Effector memory CD4-positive, alpha-beta T cell (primary cell): ENCODE results near the gene TMEM201.

ENCODE experiments used
- DNase-seq, 3 donors: peaks; one replicate each; pipeline ENCODE4 v3.0.0-alpha.2; 2020
- H3K27ac ChIP-seq: 2 replicates; pipeline ENCODE4 v1.7.0; 2013; ENCODE audit warnings: mild to moderate bottlenecking, low read length, moderate library complexity; ENCODE audit not compliant: insufficient read depth, poor library complexity, severe bottlenecking
- H3K27me3 ChIP-seq: replicated peaks from 2 replicates; pipeline ENCODE4 v1.7.0; 2013; ENCODE audit warnings: mild to moderate bottlenecking, low read length; ENCODE audit not compliant: insufficient read depth, control insufficient read depth, poor library complexity, severe bottlenecking
- H3K36me3 ChIP-seq: 2 replicates; pipeline ENCODE4 v1.7.0; 2013; ENCODE audit warnings: mild to moderate bottlenecking, low read length, moderate library complexity; ENCODE audit not compliant: control insufficient read depth, insufficient read depth
- H3K4me1 ChIP-seq: 2 replicates; pipeline ENCODE4 v1.7.0; 2013; ENCODE audit warnings: low read length, mild to moderate bottlenecking; ENCODE audit not compliant: control insufficient read depth, insufficient read depth, poor library complexity, severe bottlenecking
- H3K4me3 ChIP-seq: 2 replicates; pipeline ENCODE4 v1.7.0; 2013; ENCODE audit warnings: low read length, low read depth, mild to moderate bottlenecking; ENCODE audit not compliant: insufficient read depth, poor library complexity, severe bottlenecking
- H3K9me3 ChIP-seq: 2 replicates; pipeline ENCODE4 v1.7.0; 2013; ENCODE audit warnings: mild to moderate bottlenecking, low read length, moderate library complexity; ENCODE audit not compliant: control insufficient read depth
- total RNA-seq, 3 donors: gene quantifications; one replicate each; lab custom pipeline; 2026; lab: John Stamatoyannopoulos, UW

Gene TMEM201
- total RNA-seq, result 12.9 to 15.4 (median 13.9) reads per million in 3 donors

DNA sequence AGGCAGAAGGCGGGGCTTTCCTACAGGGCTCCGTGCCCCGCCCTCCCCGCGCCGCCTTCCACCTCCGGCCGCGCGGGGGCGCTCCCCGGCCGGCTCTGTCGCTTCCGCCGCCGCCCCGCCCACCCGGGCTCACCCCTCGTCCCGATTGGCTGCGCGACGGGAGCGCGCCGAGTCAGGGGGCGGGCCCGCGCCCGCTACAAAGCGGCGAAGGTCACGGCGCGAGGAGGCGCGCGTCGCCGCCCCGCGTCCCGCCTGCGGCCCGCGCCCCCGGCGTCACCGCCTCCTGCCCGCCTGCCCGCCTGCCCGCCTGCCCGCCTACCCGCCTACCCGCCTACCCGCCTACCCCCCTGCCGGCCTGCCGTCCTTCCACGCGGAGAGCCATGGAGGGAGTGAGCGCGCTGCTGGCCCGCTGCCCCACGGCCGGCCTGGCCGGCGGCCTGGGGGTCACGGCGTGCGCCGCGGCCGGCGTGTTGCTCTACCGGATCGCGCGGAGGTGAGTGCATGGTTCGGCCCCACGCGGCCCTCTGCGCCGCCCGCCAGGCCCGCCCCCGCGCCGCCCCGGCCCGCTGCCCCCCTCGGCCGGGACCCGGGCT is at the start of gene TMEM201:
Gene TMEM201, plus strand, starts transcription at position 361 of the 593 bp plus-strand sequence. Its CDS starts 20 bp downstream, at position 381.
- peaks cover 23% of the 10 kb centered on the region for H3K4me1 ChIP-seq

GRCh38 chr1:9539165-9539828 is 49.4 kb upstream of the TMEM201 start, which contains the start of gene SLC25A33:
Gene SLC25A33, plus strand, starts transcription at chr1:9539465. Its CDS starts 227 bp downstream, at chr1:9539692.
- H3K9me3 ChIP-seq, result no peaks in the 10 kb centered on the region
- DNase-seq, result peak; percentile 92 to 95 (median 95)
- H3K36me3 ChIP-seq, result no peaks in the 10 kb centered on the region
- peak within 1 kb of the TSS; percentile 53 for H3K27ac ChIP-seq
- no peaks in the 10 kb centered on the region for H3K27me3 ChIP-seq
- H3K4me1 ChIP-seq, result peaks cover 10% of the 10 kb centered on the region
- peak within 1 kb of the TSS; percentile 73 for H3K4me3 ChIP-seq

More for the DNA sequence above, at the start of gene TMEM201:
- peak within 1 kb of the TSS; percentile 66 for H3K4me3 ChIP-seq
- DNase-seq, result peak; percentile 89 to 92 (median 90)
- no peaks in the 10 kb centered on the region for H3K27me3 ChIP-seq
- H3K36me3 ChIP-seq, result no peaks in the 10 kb centered on the region
- H3K27ac ChIP-seq, result peak within 1 kb of the TSS; percentile 32
- no peaks in the 10 kb centered on the region for H3K9me3 ChIP-seq

- no peaks in the 10 kb centered on the region for H3K9me3 ChIP-seq
- H3K27me3 ChIP-seq, result no peaks in the 10 kb centered on the region
- no peaks in the 10 kb centered on the region for H3K36me3 ChIP-seq
- DNase-seq, result peak; percentile 28 to 43 (median 38)
- peak overlapping the region; percentile 53 for H3K27ac ChIP-seq
- peak overlapping the region; percentile 73 for H3K4me3 ChIP-seq
- peaks cover 10% of the 10 kb centered on the region for H3K4me1 ChIP-seq
Observed at GRCh38 chr1:9539829-9540550, 48.7 kb upstream of the TMEM201 start.

- H3K9me3 ChIP-seq, result no peaks in the 10 kb centered on the region
- no peaks in the 10 kb centered on the region for H3K36me3 ChIP-seq
- H3K27me3 ChIP-seq, result no peaks in the 10 kb centered on the region
- no peak overlapping the region for H3K27ac ChIP-seq
- H3K4me1 ChIP-seq, result peaks cover 10% of the 10 kb centered on the region
- no peak overlapping the region for H3K4me3 ChIP-seq
- no peak for DNase-seq
Observed at GRCh38 chr1:9542430-9542829, 46.3 kb upstream of the TMEM201 start.

- Histone ChIP-seq H3K4me3 (no peak overlapping the region), H3K36me3 (no peaks in the 10 kb centered on the region), H3K9me3 (no peaks in the 10 kb centered on the region)
Observed at GRCh38 chr1:9544926-9545325, 43.8 kb upstream of the TMEM201 start.

DNA sequence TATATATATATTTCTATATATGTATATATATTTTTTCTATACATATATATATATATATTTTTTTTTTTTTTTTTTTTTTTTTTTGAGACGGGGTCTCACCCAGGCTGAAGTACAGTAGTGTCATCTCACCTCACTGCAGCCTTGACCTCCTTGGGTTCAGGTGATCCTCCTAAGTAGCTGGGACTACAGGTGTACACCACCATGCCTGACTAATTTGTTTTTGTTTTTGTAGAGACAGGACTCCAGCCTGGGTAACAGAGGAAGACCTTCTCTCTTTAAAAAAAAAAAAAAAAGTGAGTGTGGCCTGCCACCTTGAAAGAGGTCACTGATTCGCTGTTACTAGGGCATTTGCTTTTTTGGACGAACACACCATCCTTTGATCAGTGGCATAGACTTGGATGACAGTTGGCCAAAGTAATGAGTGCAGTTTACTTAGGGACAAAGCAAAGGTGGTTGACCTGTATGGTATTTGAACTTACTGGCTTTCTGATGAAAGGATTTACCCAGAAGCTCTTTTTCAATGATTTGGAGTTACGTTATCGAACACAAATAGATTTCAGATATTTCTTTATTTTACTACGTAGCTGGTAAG is 38.7 kb upstream of the TMEM201 start:
- DNase-seq, result no peak
- no peaks in the 10 kb centered on the region for H3K27me3 ChIP-seq

More at GRCh38 chr1:9544926-9545325, 43.8 kb upstream of the TMEM201 start:
- no peak for DNase-seq
- Histone ChIP-seq H3K4me1 (peaks cover 10% of the 10 kb centered on the region), H3K27me3 (no peaks in the 10 kb centered on the region), H3K27ac (no peak overlapping the region)

DNA sequence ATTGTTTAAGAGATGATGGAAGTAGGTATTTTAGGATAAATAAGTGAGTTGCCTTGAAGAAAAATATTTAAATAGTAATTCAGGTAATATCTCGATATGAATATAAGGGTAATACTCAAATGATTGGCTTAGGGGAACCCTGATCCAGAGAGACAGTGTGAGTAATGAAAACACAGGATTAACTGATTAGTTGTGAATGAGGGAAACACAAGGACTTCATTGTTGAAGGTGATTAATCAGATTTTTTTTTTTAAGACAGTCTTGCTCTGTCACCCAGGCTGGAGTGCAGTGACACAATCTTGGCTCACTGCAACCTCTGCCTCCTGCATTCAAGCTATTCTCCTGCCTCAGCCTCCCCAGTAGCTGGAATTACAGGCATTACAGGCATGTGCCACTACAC is 36.7 kb upstream of the TMEM201 start:
- no peaks in the 10 kb centered on the region for H3K27me3 ChIP-seq
- no peaks in the 10 kb centered on the region for H3K9me3 ChIP-seq
- no peak overlapping the region for H3K4me3 ChIP-seq
- H3K27ac ChIP-seq, result no peak overlapping the region
- H3K36me3 ChIP-seq, result peaks cover 7% of the 10 kb centered on the region
- H3K4me1 ChIP-seq, result no peaks in the 10 kb centered on the region
- no peak for DNase-seq

More for the DNA sequence above, 38.7 kb upstream of the TMEM201 start:
- H3K9me3 ChIP-seq, result no peaks in the 10 kb centered on the region
- H3K27ac ChIP-seq, result no peak overlapping the region
- no peak overlapping the region for H3K4me3 ChIP-seq
- no peaks in the 10 kb centered on the region for H3K4me1 ChIP-seq
- H3K36me3 ChIP-seq, result no peaks in the 10 kb centered on the region

DNA sequence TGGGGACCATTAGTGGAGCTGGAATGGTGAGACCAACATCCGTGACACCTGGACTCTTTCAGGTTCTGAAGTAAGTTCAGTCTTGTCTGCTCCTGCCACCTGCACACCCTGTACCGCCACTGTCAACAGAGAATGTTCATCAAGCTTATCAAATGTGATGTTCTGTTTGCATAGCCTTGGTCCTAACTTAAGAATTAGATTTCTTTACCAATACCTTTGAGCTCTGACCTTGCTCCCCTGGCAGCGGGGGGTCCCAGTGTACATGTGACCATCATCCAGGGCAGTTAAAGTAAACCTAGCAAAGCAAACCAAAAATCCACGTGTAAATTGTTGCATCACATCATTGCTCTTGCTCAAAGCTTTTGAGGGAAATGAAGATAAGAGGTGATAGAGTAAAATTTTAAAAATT is 35.0 kb upstream of the TMEM201 start:
- H3K9me3 ChIP-seq, result no peaks in the 10 kb centered on the region
- no peaks in the 10 kb centered on the region for H3K27me3 ChIP-seq
- no peak for DNase-seq
- no peak overlapping the region for H3K27ac ChIP-seq
- peaks cover 7% of the 10 kb centered on the region for H3K36me3 ChIP-seq
- no peak overlapping the region for H3K4me3 ChIP-seq
- peaks cover 5% of the 10 kb centered on the region for H3K4me1 ChIP-seq

DNA sequence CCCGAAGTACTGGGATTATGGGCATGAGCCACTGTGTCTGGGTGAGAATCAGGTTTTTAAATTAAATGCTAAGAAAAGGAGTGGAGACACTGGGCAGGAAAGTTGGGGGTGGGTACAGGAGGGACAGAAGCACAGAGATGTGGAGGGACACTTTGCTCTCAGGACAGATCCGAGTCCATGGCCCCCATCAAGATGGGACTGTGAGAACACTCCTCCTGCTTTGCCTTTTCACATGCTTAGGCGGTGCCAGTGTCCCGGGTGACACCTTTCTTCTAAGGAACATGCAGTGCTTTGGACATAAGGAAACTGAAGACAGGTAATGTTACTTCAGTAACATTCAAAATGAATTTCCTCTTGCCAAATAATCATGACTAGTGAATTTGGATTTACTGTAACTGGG is 32.8 kb upstream of the TMEM201 start:
- Histone ChIP-seq H3K27ac (no peak overlapping the region), H3K36me3 (peaks cover 7% of the 10 kb centered on the region), H3K4me3 (no peak overlapping the region), H3K9me3 (no peaks in the 10 kb centered on the region), H3K27me3 (no peaks in the 10 kb centered on the region), H3K4me1 (peaks cover 17% of the 10 kb centered on the region)
- DNase-seq, result no peak
